Astrocyte (in vitro differentiated cells and primary cell): Measurements from ENCODE around the gene ERCC5. TPM values are rescaled to one million over a fixed set of nuclear protein-coding genes. Genes with fewer than 3 reads are reported as not detected.

Experiments used
- DNase-seq: peaks from one replicate; pipeline ENCODE4 v3.0.0-alpha.2; 2010; ENCODE audit warnings: low read depth
- FAIRE-seq: peaks from 2 replicates; lab custom pipeline; 2011; peaks lifted over from hg19 to GRCh38; lab: Jason Lieb, UNC
- H2AFZ ChIP-seq: 2 replicates; pipeline ENCODE4 v1.6.0; 2012; ENCODE audit warnings: low read depth, low read length, inconsistent platforms
- H3K27ac ChIP-seq: 2 replicates; pipeline ENCODE4 v1.5.1; 2011; ENCODE audit warnings: low read depth, low read length, inconsistent platforms
- H3K27me3 ChIP-seq: 2 replicates; pipeline ENCODE4 v1.6.0; 2011; ENCODE audit warnings: low read length, inconsistent platforms; ENCODE audit not compliant: insufficient read depth
- H3K36me3 ChIP-seq: 2 replicates; pipeline ENCODE4 v1.5.1; 2011; ENCODE audit warnings: low read length, inconsistent platforms; ENCODE audit not compliant: insufficient read depth
- H3K4me1 ChIP-seq: 2 replicates; pipeline ENCODE4 v1.5.1; 2011; ENCODE audit warnings: low read length, inconsistent platforms; ENCODE audit not compliant: insufficient read depth
- H3K4me2 ChIP-seq: 2 replicates; pipeline ENCODE4 v1.6.0; 2012; ENCODE audit warnings: low read length, inconsistent platforms
- H3K4me3 ChIP-seq: 2 replicates; pipeline ENCODE4 v1.5.1; 2011; ENCODE audit warnings: low read depth, mild to moderate bottlenecking, low read length, inconsistent platforms; ENCODE audit not compliant: insufficient read depth
- H3K79me2 ChIP-seq: 2 replicates; pipeline ENCODE4 v1.6.0; 2012; ENCODE audit warnings: mild to moderate bottlenecking, low read length, inconsistent platforms; ENCODE audit not compliant: insufficient read depth
- H3K9ac ChIP-seq: 2 replicates; pipeline ENCODE4 v1.6.0; 2012; ENCODE audit warnings: mild to moderate bottlenecking, low read length, inconsistent platforms
- H3K9me3 ChIP-seq: 2 replicates; pipeline ENCODE4 v1.5.1; 2012; ENCODE audit warnings: low read depth, mild to moderate bottlenecking, low read length, inconsistent platforms; ENCODE audit not compliant: insufficient read depth
- H4K20me1 ChIP-seq: 2 replicates; pipeline ENCODE4 v1.6.0; 2012; ENCODE audit warnings: low read length, inconsistent platforms; ENCODE audit not compliant: insufficient read depth
- H3K27ac Mint-ChIP-seq: one replicate; pipeline ENCODE4 v1.8.0; 2021; ENCODE audit warnings: mild to moderate bottlenecking, mixed read lengths; ENCODE audit not compliant: unreplicated experiment
- H3K27me3 Mint-ChIP-seq: one replicate; pipeline ENCODE4 v1.8.0; 2021; ENCODE audit warnings: low read depth, mixed read lengths; ENCODE audit not compliant: unreplicated experiment
- H3K36me3 Mint-ChIP-seq: one replicate; pipeline ENCODE4 v1.8.0; 2021; ENCODE audit warnings: low read depth, mixed read lengths; ENCODE audit not compliant: unreplicated experiment
- H3K4me1 Mint-ChIP-seq: one replicate; pipeline ENCODE4 v1.8.0; 2021; ENCODE audit warnings: low read depth, mixed read lengths; ENCODE audit not compliant: unreplicated experiment
- H3K4me3 Mint-ChIP-seq: one replicate; pipeline ENCODE4 v1.8.0; 2021; ENCODE audit warnings: mild to moderate bottlenecking, moderate library complexity, mixed read lengths; ENCODE audit not compliant: unreplicated experiment
- H3K9me3 Mint-ChIP-seq: one replicate; pipeline ENCODE4 v1.8.0; 2021; ENCODE audit warnings: mild to moderate bottlenecking, mixed read lengths; ENCODE audit not compliant: unreplicated experiment
- EZH2 ChIP-seq: IDR thresholded peaks from 2 replicates; pipeline ENCODE4 v1.6.1; 2012; ENCODE audit warnings: mild to moderate bottlenecking, low read length, inconsistent platforms; ENCODE audit not compliant: insufficient read depth
- total RNA-seq: library from RNA; stranded (reverse); gene quantifications from 2 replicates; pipeline ENCODE4 v1.2.1, GENCODE V29; 2021
- TF ChIP-seq, protein P1 (sequence below): IDR thresholded peaks from 2 replicates; pipeline ENCODE4 v1.5.1; 2011; ENCODE audit warnings: low read depth, mild to moderate bottlenecking, inconsistent platforms, low read length, moderate library complexity; ENCODE audit not compliant: insufficient read depth

ERCC5 gene
- total RNA-seq, 1 donor from 2014 or later: 42.9 TPM

DNA sequence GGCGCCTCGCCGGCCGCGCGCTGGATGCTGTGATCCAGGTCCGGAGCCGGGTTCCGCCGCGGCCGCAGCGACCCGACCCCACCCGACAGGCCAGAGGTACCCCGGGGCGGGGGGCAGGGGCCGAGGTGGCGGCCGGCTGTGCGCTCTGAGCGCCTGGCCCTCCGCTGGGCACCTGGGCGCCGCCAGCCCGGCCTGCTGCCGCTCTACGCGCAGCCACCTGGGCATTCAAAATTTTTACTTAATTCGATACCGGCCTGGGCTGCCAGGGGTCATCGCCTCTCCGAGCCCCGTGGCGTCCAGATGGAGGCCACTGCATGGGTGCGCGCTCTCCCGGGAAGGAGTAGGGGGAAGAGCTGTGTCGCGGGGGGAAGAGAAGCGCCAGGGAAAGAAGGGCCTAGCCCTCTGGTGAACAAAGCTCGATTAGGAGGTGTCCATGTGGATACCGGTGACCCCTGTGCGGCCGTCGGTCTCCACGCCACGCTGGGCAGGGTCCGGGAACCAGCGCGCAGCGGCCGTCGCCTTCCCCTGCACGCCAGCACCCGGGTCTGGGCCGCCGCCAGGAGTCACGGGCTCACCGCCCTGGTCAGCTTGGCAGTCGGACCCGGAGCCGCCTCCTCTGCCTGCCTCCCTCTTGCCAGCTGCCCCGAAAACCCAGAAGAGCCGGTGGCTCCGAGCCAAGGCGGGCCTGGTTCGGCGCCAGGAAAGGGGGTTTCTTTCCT is 46.2 kb upstream of the ERCC5 start:
- Histone ChIP-seq H3K27ac (peak overlapping the region; percentile 74), H3K4me2 (peak overlapping the region; percentile 92), H3K9ac (peak overlapping the region; percentile 87), H3K4me3 (peak overlapping the region; percentile 95), H3K4me1 (peaks cover 12% of the 10 kb centered on the region), H3K79me2 (peaks cover 80% of the 10 kb centered on the region), H2AFZ (peak overlapping the region; percentile 99), H3K27me3 (no peaks in the 10 kb centered on the region), H3K36me3 (no peaks in the 10 kb centered on the region), H4K20me1 (peaks cover 5% of the 10 kb centered on the region), H3K9me3 (no peaks in the 10 kb centered on the region)
- no peaks in the 10 kb centered on the region for H3K9me3 Mint-ChIP-seq
- H3K27ac Mint-ChIP-seq: peak overlapping the region; percentile 34
- H3K4me3 Mint-ChIP-seq: peak overlapping the region; percentile 95
- no peaks in the 10 kb centered on the region for H3K36me3 Mint-ChIP-seq
- no peak for TF ChIP-seq EZH2
- TF ChIP-seq, protein P1, sequence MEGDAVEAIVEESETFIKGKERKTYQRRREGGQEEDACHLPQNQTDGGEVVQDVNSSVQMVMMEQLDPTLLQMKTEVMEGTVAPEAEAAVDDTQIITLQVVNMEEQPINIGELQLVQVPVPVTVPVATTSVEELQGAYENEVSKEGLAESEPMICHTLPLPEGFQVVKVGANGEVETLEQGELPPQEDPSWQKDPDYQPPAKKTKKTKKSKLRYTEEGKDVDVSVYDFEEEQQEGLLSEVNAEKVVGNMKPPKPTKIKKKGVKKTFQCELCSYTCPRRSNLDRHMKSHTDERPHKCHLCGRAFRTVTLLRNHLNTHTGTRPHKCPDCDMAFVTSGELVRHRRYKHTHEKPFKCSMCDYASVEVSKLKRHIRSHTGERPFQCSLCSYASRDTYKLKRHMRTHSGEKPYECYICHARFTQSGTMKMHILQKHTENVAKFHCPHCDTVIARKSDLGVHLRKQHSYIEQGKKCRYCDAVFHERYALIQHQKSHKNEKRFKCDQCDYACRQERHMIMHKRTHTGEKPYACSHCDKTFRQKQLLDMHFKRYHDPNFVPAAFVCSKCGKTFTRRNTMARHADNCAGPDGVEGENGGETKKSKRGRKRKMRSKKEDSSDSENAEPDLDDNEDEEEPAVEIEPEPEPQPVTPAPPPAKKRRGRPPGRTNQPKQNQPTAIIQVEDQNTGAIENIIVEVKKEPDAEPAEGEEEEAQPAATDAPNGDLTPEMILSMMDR: no peak
- peaks cover 7% of the 10 kb centered on the region for H3K4me1 Mint-ChIP-seq
- no peak for FAIRE-seq
- peak; percentile 28 for DNase-seq
- no peaks in the 10 kb centered on the region for H3K27me3 Mint-ChIP-seq

GRCh38 chr13:102800145-102801041 is 45.4 kb upstream of the ERCC5 start:
- DNase-seq: peak; percentile 63
- no peaks in the 10 kb centered on the region for H3K9me3 Mint-ChIP-seq
- H3K4me3 ChIP-seq: peak overlapping the region; percentile 95
- peak overlapping the region; percentile 87 for H3K9ac ChIP-seq
- H3K27ac Mint-ChIP-seq: peak overlapping the region; percentile 66
- H3K79me2 ChIP-seq: peaks cover 88% of the 10 kb centered on the region
- no peaks in the 10 kb centered on the region for H3K9me3 ChIP-seq
- peak overlapping the region; percentile 74 for H3K27ac ChIP-seq
- no peaks in the 10 kb centered on the region for H3K36me3 Mint-ChIP-seq
- H3K27me3 Mint-ChIP-seq: no peaks in the 10 kb centered on the region
- TF ChIP-seq, protein P1: peak; percentile 28
- TF ChIP-seq EZH2: no peak
- H3K36me3 ChIP-seq: peaks cover 2% of the 10 kb centered on the region
- no peak for FAIRE-seq
- peak overlapping the region; percentile 99 for H2AFZ ChIP-seq
- H3K4me1 Mint-ChIP-seq: peaks cover 7% of the 10 kb centered on the region
- H4K20me1 ChIP-seq: peaks cover 5% of the 10 kb centered on the region
- H3K4me2 ChIP-seq: peak overlapping the region; percentile 92
- peak overlapping the region; percentile 95 for H3K4me3 Mint-ChIP-seq
- peaks cover 12% of the 10 kb centered on the region for H3K4me1 ChIP-seq
- H3K27me3 ChIP-seq: no peaks in the 10 kb centered on the region
